Calu3 (cell line): Measurements from ENCODE around the gene KCTD21. TPM values are rescaled to one million over a fixed set of nuclear protein-coding genes. Genes with fewer than 3 reads are reported as not detected.

Experiments used
- BruUV-seq: library from RNA; stranded (reverse); fragments of 400-500 nt; replicated peaks from 2 replicates; lab custom pipeline; 2021; lab: Mats Ljungman, UMichigan
- CTCF ChIA-PET: fragments of 300-600 bp; sonication (Branson Sonifier 250); formaldehyde crosslinking; loops from one replicate; lab custom pipeline; 2022; ENCODE audit warnings: antibody characterized with exemption; lab: Charles Lee
- DNase-seq: peaks from one replicate; pipeline ENCODE4 v3.0.0; 2022
- H3K27ac Mint-ChIP-seq: one replicate; pipeline ENCODE4 v1.8.0; 2022; ENCODE audit warnings: mixed read lengths; ENCODE audit not compliant: unreplicated experiment
- H3K27me3 Mint-ChIP-seq: one replicate; pipeline ENCODE4 v1.8.0; 2022; ENCODE audit warnings: mixed read lengths; ENCODE audit not compliant: unreplicated experiment
- H3K36me3 Mint-ChIP-seq: one replicate; pipeline ENCODE4 v1.8.0; 2022; ENCODE audit warnings: mild to moderate bottlenecking, moderate library complexity, mixed read lengths; ENCODE audit not compliant: insufficient read depth, unreplicated experiment
- H3K4me1 Mint-ChIP-seq: one replicate; pipeline ENCODE4 v1.8.0; 2022; ENCODE audit warnings: mild to moderate bottlenecking, low read depth, mixed read lengths; ENCODE audit not compliant: unreplicated experiment
- H3K4me3 Mint-ChIP-seq: one replicate; pipeline ENCODE4 v1.8.0; 2022; ENCODE audit warnings: mild to moderate bottlenecking, low read depth, moderate library complexity, mixed read lengths; ENCODE audit not compliant: unreplicated experiment
- H3K9me3 Mint-ChIP-seq: one replicate; pipeline ENCODE4 v1.8.0; 2022; ENCODE audit warnings: low read depth, mixed read lengths; ENCODE audit not compliant: unreplicated experiment
- intact Hi-C: fragments of 100-400 bp; cut with micrococcal nuclease; formaldehyde crosslinking; loops from one replicate; pipeline ENCODE4 v1.10.0; 2022; ENCODE audit not compliant: unreplicated experiment
- total RNA-seq: library from RNA; stranded (reverse); gene quantifications from 2 replicates; pipeline ENCODE4 v1.2.3, GENCODE V29; 2022
- TF ChIP-seq, protein P1 (sequence below): fragments of 200-600 bp; IDR thresholded peaks from one replicate; pipeline ENCODE4 v1.8.0; 2022; ENCODE audit warnings: antibody characterized with exemption; ENCODE audit not compliant: unreplicated experiment

The KCTD21 gene
- total RNA-seq, 1 experiment from 2014 or later = 8.5 TPM

DNA sequence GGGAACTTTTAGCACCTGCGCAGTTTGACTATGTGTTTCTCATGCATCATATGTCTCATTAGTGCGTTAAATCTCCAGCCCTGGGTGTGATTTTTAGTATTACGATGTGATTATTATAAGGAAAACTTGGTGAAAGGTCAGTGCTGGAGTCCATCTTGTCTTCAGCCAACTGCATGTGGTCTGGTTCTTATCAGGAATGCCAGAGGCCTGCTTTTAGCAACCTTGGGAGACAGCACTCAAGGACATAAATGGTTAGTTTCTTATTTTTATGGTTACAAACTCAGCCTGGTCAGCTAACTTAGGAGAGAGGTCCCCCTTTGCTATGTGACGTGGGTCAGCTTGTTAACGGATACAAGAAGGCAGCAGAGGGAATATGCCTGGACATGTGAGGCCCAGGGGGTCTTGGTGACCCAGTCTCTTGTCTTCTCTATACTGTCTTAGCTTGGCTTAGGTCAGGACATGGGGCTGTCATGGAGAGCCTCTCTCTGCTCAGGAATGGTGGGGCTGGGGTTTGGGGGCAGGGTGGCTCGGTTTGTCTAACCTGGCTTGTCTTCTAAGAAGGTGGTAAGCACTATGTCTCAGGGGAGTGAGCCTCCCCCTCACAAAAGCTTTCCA is 21.5 kb downstream of the KCTD21 start:
- H3K27ac Mint-ChIP-seq = no peak overlapping the region
- H3K4me3 Mint-ChIP-seq = no peak overlapping the region
- TF ChIP-seq, protein P1, sequence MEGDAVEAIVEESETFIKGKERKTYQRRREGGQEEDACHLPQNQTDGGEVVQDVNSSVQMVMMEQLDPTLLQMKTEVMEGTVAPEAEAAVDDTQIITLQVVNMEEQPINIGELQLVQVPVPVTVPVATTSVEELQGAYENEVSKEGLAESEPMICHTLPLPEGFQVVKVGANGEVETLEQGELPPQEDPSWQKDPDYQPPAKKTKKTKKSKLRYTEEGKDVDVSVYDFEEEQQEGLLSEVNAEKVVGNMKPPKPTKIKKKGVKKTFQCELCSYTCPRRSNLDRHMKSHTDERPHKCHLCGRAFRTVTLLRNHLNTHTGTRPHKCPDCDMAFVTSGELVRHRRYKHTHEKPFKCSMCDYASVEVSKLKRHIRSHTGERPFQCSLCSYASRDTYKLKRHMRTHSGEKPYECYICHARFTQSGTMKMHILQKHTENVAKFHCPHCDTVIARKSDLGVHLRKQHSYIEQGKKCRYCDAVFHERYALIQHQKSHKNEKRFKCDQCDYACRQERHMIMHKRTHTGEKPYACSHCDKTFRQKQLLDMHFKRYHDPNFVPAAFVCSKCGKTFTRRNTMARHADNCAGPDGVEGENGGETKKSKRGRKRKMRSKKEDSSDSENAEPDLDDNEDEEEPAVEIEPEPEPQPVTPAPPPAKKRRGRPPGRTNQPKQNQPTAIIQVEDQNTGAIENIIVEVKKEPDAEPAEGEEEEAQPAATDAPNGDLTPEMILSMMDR = no peak
- CTCF ChIA-PET = no interaction called here
- no peaks in the 10 kb centered on the region for H3K9me3 Mint-ChIP-seq
- intact Hi-C loops = no loop called here
- no peaks in the 10 kb centered on the region for H3K4me1 Mint-ChIP-seq
- no peak for DNase-seq
- BruUV-seq = no TSS peak
- no peaks in the 10 kb centered on the region for H3K27me3 Mint-ChIP-seq
- no peaks in the 10 kb centered on the region for H3K36me3 Mint-ChIP-seq

DNA sequence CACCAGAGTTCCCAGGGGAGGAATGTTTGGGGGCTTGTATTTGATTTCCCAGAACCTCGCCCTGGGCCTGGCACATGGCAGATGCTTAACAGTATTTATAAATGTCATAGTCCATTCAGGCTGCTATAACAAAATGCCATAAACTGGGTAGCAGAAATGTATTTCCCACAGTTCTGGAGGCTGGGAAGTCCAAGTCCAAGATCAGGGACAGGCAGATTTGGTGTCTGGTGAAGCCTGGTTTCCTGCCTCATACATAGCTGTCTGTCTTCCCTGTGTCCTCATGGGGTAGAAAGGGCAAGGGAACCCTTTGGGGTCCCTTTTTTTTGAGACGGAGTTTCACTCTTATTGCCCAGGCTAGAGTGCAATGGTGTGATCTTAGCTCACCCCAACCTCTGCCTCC is 24.0 kb downstream of the KCTD21 start:
- Mint-ChIP-seq H3K27me3 (no peaks in the 10 kb centered on the region), H3K4me1 (no peaks in the 10 kb centered on the region), H3K9me3 (no peaks in the 10 kb centered on the region), H3K27ac (no peak overlapping the region), H3K36me3 (no peaks in the 10 kb centered on the region), H3K4me3 (no peak overlapping the region)
- intact Hi-C loops = no loop called here
- no peak for DNase-seq
- no TSS peak for BruUV-seq
- CTCF ChIA-PET = no interaction called here
- TF ChIP-seq, protein P1 = no peak

DNA sequence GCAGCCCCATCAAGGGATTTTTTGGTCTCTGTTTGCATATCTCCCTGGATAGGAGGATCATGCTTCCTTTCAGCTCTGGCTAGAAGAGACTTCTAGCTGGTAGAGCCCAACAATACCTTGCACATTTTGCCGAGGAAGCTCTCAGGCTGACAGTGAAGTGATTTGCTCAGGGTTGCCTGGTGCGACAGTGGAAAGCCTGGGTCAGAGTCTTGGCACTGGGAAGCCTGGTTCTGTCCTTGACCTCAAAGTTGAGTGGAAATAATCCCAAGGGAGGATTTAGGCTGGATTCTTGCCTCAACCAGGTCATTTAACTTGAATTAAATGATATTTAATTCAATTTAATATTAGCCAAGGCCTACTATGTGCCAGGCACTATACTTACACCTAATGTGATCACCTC is 24.6 kb downstream of the KCTD21 start:
- no peak overlapping the region for H3K27ac Mint-ChIP-seq
- no peaks in the 10 kb centered on the region for H3K27me3 Mint-ChIP-seq
- H3K4me1 Mint-ChIP-seq = no peaks in the 10 kb centered on the region
- no peak overlapping the region for H3K4me3 Mint-ChIP-seq
- intact Hi-C loops = no loop called here
- TF ChIP-seq, protein P1 = no peak
- no peaks in the 10 kb centered on the region for H3K9me3 Mint-ChIP-seq
- no TSS peak for BruUV-seq
- CTCF ChIA-PET = no interaction called here
- H3K36me3 Mint-ChIP-seq = no peaks in the 10 kb centered on the region
- DNase-seq = no peak

DNA sequence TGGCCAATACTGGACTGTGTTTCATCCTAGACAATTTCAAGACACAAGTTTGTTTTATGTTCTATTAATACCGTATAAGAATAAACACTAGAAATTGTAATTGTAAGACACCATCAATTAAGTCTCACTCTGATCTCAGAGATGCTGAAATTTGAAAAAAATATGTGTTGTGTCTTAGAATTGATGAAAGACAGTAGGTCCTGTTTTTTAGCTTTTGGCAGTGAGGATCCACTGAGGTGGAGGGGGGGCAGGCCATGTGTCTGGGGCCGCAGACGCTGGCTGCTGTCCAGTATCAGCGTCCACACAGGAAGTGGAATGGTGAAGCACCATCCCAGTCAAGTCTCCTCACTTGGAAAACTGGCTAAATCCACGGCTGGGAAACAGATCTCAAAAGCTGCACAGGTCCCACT is 26.5 kb downstream of the KCTD21 start:
- DNase-seq = no peak
- H3K36me3 Mint-ChIP-seq = no peaks in the 10 kb centered on the region
- intact Hi-C loops = no loop called here
- TF ChIP-seq, protein P1 = no peak
- no TSS peak for BruUV-seq
- H3K9me3 Mint-ChIP-seq = no peaks in the 10 kb centered on the region
- H3K27me3 Mint-ChIP-seq = no peaks in the 10 kb centered on the region
- no peak overlapping the region for H3K27ac Mint-ChIP-seq
- no peak overlapping the region for H3K4me3 Mint-ChIP-seq
- H3K4me1 Mint-ChIP-seq = no peaks in the 10 kb centered on the region
- CTCF ChIA-PET = no interaction called here
